HepG2 (cell line): Measurements from ENCODE around the gene TOP1. TPM values are rescaled to one million over a fixed set of nuclear protein-coding genes. Genes with fewer than 3 reads are reported as not detected.

ENCODE experiments used
- BHLHE40 ChIP-seq: IDR thresholded peaks from 2 replicates; pipeline ENCODE4 v1.6.1; 2011; ENCODE audit warnings: low read length, improper control_type of control experiment
- CEBPB ChIP-seq: IDR thresholded peaks from 2 replicates; pipeline ENCODE4 v1.6.1; 2011; ENCODE audit warnings: low read depth, low read length, improper control_type of control experiment, borderline replicate concordance
- CREM ChIP-seq, 2 experiments: sonication (generic) in 1 of 2; formaldehyde crosslinking in 1 of 2; IDR thresholded peaks; 2 replicates each; pipeline versions ENCODE4 v1.4.0 to v1.6.1; 2016 to 2020; ENCODE audit warnings: antibody characterized with exemption in 1 of 2, mild to moderate bottlenecking in 1 of 2, missing genetic modification reagents in 1 of 2
- JDP2 ChIP-seq: sonication (generic); formaldehyde crosslinking; IDR thresholded peaks from 2 replicates; pipeline ENCODE4 v1.8.1; 2022; ENCODE audit warnings: missing genetic modification reagents, borderline replicate concordance
- JUN ChIP-seq: sonication (generic); formaldehyde crosslinking; IDR thresholded peaks from 2 replicates; pipeline ENCODE4 v1.4.0; 2020; ENCODE audit warnings: mild to moderate bottlenecking, missing genetic modification reagents
- KAT2B ChIP-seq: fragments of 150-350 bp; IDR thresholded peaks from 2 replicates; pipeline ENCODE4 v1.6.1; 2014; ENCODE audit warnings: low read depth, low read length, borderline replicate concordance
- KDM3A ChIP-seq: IDR thresholded peaks from 2 replicates; pipeline ENCODE4 v1.6.1; 2018; ENCODE audit warnings: low read depth, missing compliant biosample characterization
- KDM4B ChIP-seq: sonication (generic); formaldehyde crosslinking; IDR thresholded peaks from 2 replicates; pipeline ENCODE4 v1.4.0; 2020; ENCODE audit warnings: missing genetic modification reagents
- NCOA5 ChIP-seq: sonication (generic); formaldehyde crosslinking; IDR thresholded peaks from 2 replicates; pipeline ENCODE4 v1.4.0; 2020; ENCODE audit warnings: missing genetic modification reagents
- PLSCR1 ChIP-seq: sonication (generic); formaldehyde crosslinking; IDR thresholded peaks from 2 replicates; pipeline ENCODE4 v1.5.0; 2020; ENCODE audit warnings: missing genetic modification reagents, mild to moderate bottlenecking, borderline replicate concordance
- RBM39 ChIP-seq: fragments of 200-400 bp; formaldehyde crosslinking; IDR thresholded peaks from one replicate; pipeline ENCODE4 v1.6.1; 2018; ENCODE audit warnings: antibody characterized with exemption, mild to moderate bottlenecking, low read depth, low read length; ENCODE audit not compliant: poor library complexity, severe bottlenecking
- SP5 ChIP-seq: IDR thresholded peaks from 2 replicates; pipeline ENCODE4 v1.6.1; 2016; ENCODE audit warnings: low read depth, borderline replicate concordance
- XBP1 ChIP-seq: sonication (generic); formaldehyde crosslinking; IDR thresholded peaks from 2 replicates; pipeline ENCODE4 v1.5.0; 2020; ENCODE audit warnings: missing genetic modification reagents
- ZBTB8A ChIP-seq: sonication (generic); formaldehyde crosslinking; IDR thresholded peaks from 2 replicates; pipeline ENCODE4 v1.4.0; 2020; ENCODE audit warnings: mild to moderate bottlenecking, low read depth, missing genetic modification reagents, borderline replicate concordance
- ZFAT ChIP-seq: sonication (generic); formaldehyde crosslinking; conservative IDR thresholded peaks from 2 replicates; pipeline ENCODE4 v1.8.1; 2023; ENCODE audit warnings: missing genetic modification reagents, inconsistent platforms
- ZFP37 ChIP-seq: sonication (generic); formaldehyde crosslinking; IDR thresholded peaks from 2 replicates; pipeline ENCODE4 v1.4.0; 2020; ENCODE audit warnings: missing genetic modification reagents, borderline replicate concordance
- ZMYM3 ChIP-seq: sonication (generic); formaldehyde crosslinking; IDR thresholded peaks from 2 replicates; pipeline ENCODE4 v1.5.1; 2020; ENCODE audit warnings: mild to moderate bottlenecking, missing genetic modification reagents
- ZNF101 ChIP-seq: sonication (generic); formaldehyde crosslinking; IDR thresholded peaks from 2 replicates; pipeline ENCODE4 v1.4.0; 2020; ENCODE audit warnings: mild to moderate bottlenecking, low read depth, missing genetic modification reagents, borderline replicate concordance
- ZNF12 ChIP-seq: sonication (generic); formaldehyde crosslinking; IDR thresholded peaks from 2 replicates; pipeline ENCODE4 v1.5.0; 2020; ENCODE audit warnings: missing genetic modification reagents
- ZNF280B ChIP-seq: sonication (generic); formaldehyde crosslinking; IDR thresholded peaks from 2 replicates; pipeline ENCODE4 v1.5.0; 2020; ENCODE audit warnings: missing genetic modification reagents, mild to moderate bottlenecking, borderline replicate concordance
- ZNF333 ChIP-seq: sonication (generic); formaldehyde crosslinking; IDR thresholded peaks from 2 replicates; pipeline ENCODE4 v1.4.0; 2020; ENCODE audit warnings: mild to moderate bottlenecking, missing genetic modification reagents, borderline replicate concordance
- ZNF367 ChIP-seq: sonication (generic); formaldehyde crosslinking; IDR thresholded peaks from 2 replicates; pipeline ENCODE4 v1.4.0; 2020; ENCODE audit warnings: missing genetic modification reagents, borderline replicate concordance
- ZNF546 ChIP-seq: sonication (generic); formaldehyde crosslinking; conservative IDR thresholded peaks from 2 replicates; pipeline ENCODE4 v1.8.1; 2023; ENCODE audit warnings: mild to moderate bottlenecking, missing genetic modification reagents
- ZNF556 ChIP-seq: sonication (generic); formaldehyde crosslinking; IDR thresholded peaks from 2 replicates; pipeline ENCODE4 v1.4.0; 2020; ENCODE audit warnings: mild to moderate bottlenecking, missing genetic modification reagents, borderline replicate concordance
- ZNF790 ChIP-seq: sonication (generic); formaldehyde crosslinking; IDR thresholded peaks from 2 replicates; pipeline ENCODE4 v1.8.0; 2022; ENCODE audit warnings: missing genetic modification reagents, mild to moderate bottlenecking, borderline replicate concordance
- ZNF83 ChIP-seq: sonication (generic); formaldehyde crosslinking; IDR thresholded peaks from 2 replicates; pipeline ENCODE4 v1.4.0; 2020; ENCODE audit warnings: missing genetic modification reagents, mild to moderate bottlenecking, borderline replicate concordance
- polyA plus RNA-seq, 8 experiments: library from polyadenylated mRNA; depleted of rRNA in 3 of 8; stranded (reverse) in 7 of 8; unstranded in 1 of 8; fragments of >200 nt; fragmentation: Illumina TruSeq in 4 of 8; extraction: Trizol in 4 of 8; gene quantifications; 2 replicates each; pipeline versions ENCODE4 v1.2.1 to v1.2.3, GENCODE V29; 2011 to 2016; ENCODE audit warnings: low read depth in 4 of 8, missing spikeins in 1 of 8, mixed read lengths in 1 of 8; ENCODE audit not compliant: insufficient read depth in 1 of 8
- total RNA-seq, 5 experiments: library from RNA; depleted of rRNA; stranded (reverse); fragments of >200 nt; fragmentation: Illumina TruSeq; extraction: Trizol; gene quantifications; 2 replicates each; pipeline ENCODE4 v1.2.3, GENCODE V29; 2016; ENCODE audit warnings: low read depth in 1 of 5
- TF ChIP-seq, protein P1 (sequence below): sonication (generic); formaldehyde crosslinking; IDR thresholded peaks from 2 replicates; pipeline ENCODE4 v1.4.0; 2020; ENCODE audit warnings: missing genetic modification reagents

Gene TOP1
- total and polyA plus RNA-seq, 2 of the 13 experiments (the other 11 are each of a cell fraction or from before 2014, with no cell fraction given): 10.2 to 19.4 TPM

GRCh38 chr20:41028359-41029149 lies at the start of gene TOP1 (continued):
- TF ChIP-seq ZMYM3: peak; percentile 63
- TF ChIP-seq CREM (IDR thresholded peaks at IDR 0.05): peak; percentile 82
- TF ChIP-seq CREM (CRISPR knock-in tag; IDR thresholded peaks at IDR 0.05): no peak
- TF ChIP-seq SP5 (CRISPR knock-in tag): peak; percentile 75; the same call in 1 of the 2 replicates
- no peak for TF ChIP-seq KAT2B
- TF ChIP-seq JDP2 (CRISPR knock-in tag): no peak
- TF ChIP-seq ZNF556 (CRISPR knock-in tag): peak; percentile 88; the same call in 1 of the 2 replicates
- TF ChIP-seq, protein P1, sequence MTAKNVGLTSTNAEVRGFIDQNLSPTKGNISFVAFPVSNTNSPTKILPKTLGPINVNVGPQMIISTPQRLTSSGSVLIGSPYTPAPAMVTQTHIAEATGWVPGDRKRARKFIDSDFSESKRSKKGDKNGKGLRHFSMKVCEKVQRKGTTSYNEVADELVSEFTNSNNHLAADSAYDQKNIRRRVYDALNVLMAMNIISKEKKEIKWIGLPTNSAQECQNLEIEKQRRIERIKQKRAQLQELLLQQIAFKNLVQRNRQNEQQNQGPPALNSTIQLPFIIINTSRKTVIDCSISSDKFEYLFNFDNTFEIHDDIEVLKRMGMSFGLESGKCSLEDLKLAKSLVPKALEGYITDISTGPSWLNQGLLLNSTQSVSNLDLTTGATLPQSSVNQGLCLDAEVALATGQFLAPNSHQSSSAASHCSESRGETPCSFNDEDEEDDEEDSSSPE (CRISPR knock-in tag): peak; percentile 98
- TF ChIP-seq ZNF12: 0 out of 2 replicates have a peak, but pooled peaks have one; percentile 63
- TF ChIP-seq RBM39: peak; percentile 83
- peak; percentile 98 for TF ChIP-seq CEBPB
- 0 out of 2 replicates have a peak, but pooled peaks have one; percentile 32 for TF ChIP-seq JUN (CRISPR knock-in tag)
- peak; percentile 50 for TF ChIP-seq ZNF333 (CRISPR knock-in tag)
- TF ChIP-seq ZBTB8A: no peak; the same call in 1 of the 2 replicates
- TF ChIP-seq NCOA5 (CRISPR knock-in tag): 0 out of 2 replicates have a peak, but pooled peaks have one; percentile 60
- TF ChIP-seq KDM4B: no peak
- TF ChIP-seq ZNF280B (CRISPR knock-in tag): peak; percentile 82
- peak; percentile 86; the same call in 1 of the 2 replicates for TF ChIP-seq ZNF546
- TF ChIP-seq BHLHE40: peak; percentile 81
- TF ChIP-seq PLSCR1 (CRISPR knock-in tag): no peak
- peak; percentile 79 for TF ChIP-seq KDM3A (CRISPR knock-in tag)
- TF ChIP-seq ZNF790 (CRISPR knock-in tag): peak; percentile 99
- no peak for TF ChIP-seq XBP1
- peak; percentile 99 for TF ChIP-seq ZNF367 (CRISPR knock-in tag)
- peak; percentile 63; the same call in 1 of the 2 replicates for TF ChIP-seq ZFP37
- peak; percentile 48; the same call in 1 of the 2 replicates for TF ChIP-seq ZNF83 (CRISPR knock-in tag)
- no peak for TF ChIP-seq ZFAT (CRISPR knock-in tag)
- TF ChIP-seq ZNF101 (CRISPR knock-in tag): 0 out of 2 replicates have a peak, but pooled peaks have one; percentile 75
